Frontal cortex (tissue), 4 donors: ENCODE results near the gene KRTAP19-8. TPM values are rescaled to one million over a fixed set of nuclear protein-coding genes. Genes with fewer than 3 reads are reported as not detected.

Experiments
- DNase-seq, 2 donors: peaks; one replicate each; pipeline ENCODE4 v3.0.0; 2012; ENCODE audit warnings: low spot score in 2 of 2
- FAIRE-seq: peaks from 2 replicates; lab custom pipeline; 2012; peaks lifted over from hg19 to GRCh38; lab: Jason Lieb, UNC
- total RNA-seq: library from RNA; depleted of rRNA; stranded (reverse); fragments of >200 nt; gene quantifications from one replicate; pipeline ENCODE4 v1.2.3, GENCODE V29; 2014
- donor health status: control.
- donor health status: control.
- donor health status: control.

The KRTAP19-8 gene
- not detected for total RNA-seq

- no peak for DNase-seq
- no peak for FAIRE-seq
Observed at GRCh38 chr21:31038376-31038775, at the start of gene KRTAP19-8. TSS of gene KRTAP19-8 (minus strand) at chr21:31038476. CDS start at chr21:31038443, 33 bp downstream.

DNA sequence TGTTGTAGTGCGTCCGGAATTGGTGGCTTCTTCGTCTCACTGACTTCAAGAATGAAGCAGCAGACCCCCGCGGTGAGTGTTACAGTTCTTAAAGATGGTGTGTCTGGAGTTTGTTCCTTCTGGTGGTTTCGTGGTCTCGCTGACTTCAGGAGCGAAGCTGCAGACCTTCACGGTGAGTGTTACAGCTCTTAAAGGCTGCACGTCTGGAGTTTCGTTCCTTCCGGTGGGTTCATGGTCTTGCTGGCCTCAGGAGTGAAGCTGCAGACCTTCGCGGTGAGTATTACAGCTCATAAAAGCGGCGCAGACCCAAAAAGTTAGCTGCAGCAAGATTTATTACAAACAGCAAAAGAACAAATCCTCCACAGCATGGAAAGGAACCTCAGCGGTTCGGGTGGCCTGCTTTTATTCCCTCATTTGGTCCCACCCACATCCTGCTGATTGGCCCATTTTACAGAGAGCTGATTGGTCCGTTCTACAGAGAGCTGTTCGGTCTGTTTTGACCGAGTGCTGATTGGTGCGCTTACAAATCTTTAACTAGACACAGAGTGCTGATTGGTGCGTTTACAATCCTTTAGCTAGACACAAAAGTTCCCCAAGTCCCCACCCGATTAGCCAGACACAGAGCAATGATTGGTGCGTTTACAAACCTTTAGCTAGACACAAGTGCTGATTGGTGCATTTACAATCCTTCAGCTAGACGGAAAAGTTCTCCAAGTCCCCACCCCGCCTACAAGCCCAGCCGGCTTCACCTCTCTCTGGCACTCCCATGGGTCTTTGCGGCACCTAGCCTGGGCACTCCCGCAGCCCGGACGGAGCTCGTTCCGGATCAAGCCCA lies 49.6 kb upstream of the KRTAP19-8 start:
- FAIRE-seq = no peak
- no peak for DNase-seq

GRCh38 chr21:31084689-31085088 lies 46.4 kb upstream of the KRTAP19-8 start:
- no peak for FAIRE-seq

DNA sequence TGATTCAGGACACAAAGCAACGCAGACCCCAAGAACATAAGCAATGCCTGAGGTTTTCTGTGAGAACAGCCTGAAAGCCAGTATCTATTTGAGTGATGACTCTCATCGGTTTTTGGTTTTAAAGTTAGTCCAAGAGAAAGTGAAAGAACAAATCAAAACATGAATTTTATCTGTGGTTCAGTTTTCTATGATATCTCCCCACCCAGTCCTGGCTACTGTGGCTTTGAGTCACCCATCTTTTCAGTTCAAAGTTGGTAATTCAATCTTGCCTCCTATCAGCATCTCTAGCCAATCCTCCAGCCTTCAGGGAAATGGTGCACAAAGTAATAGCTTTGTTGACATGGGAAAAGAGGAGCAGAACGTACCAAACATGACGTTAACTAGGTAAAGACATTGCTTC lies 40.5 kb upstream of the KRTAP19-8 start:
- FAIRE-seq (no peak), DNase-seq (no peak)

More at GRCh38 chr21:31084689-31085088, 46.4 kb upstream of the KRTAP19-8 start:
- no peak for DNase-seq

DNA sequence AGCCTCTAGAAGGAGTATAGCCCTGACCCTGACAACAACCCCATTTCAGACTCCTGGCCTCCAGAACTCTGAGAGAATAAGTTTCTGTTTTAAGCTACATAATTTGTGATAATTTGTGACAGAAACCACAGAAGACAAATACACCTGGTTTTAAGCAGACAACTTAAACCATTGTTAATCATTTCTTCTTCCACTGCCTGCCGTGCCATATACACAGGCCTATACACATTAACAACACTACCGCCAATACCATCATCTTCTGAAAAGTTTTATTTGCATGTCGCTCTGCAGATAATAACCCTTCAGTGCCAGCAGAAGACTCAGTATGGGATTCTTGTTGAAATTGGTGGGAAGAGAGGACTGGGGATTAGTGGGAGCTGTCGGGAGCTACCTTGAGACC lies 39.9 kb upstream of the KRTAP19-8 start:
- FAIRE-seq = no peak
- DNase-seq = no peak

GRCh38 chr21:31075848-31076247 lies 37.6 kb upstream of the KRTAP19-8 start:
- DNase-seq = no peak

GRCh38 chr21:31072533-31072932 lies 34.3 kb upstream of the KRTAP19-8 start:
- DNase-seq = no peak
- FAIRE-seq = no peak

More at GRCh38 chr21:31075848-31076247, 37.6 kb upstream of the KRTAP19-8 start:
- no peak for FAIRE-seq

DNA sequence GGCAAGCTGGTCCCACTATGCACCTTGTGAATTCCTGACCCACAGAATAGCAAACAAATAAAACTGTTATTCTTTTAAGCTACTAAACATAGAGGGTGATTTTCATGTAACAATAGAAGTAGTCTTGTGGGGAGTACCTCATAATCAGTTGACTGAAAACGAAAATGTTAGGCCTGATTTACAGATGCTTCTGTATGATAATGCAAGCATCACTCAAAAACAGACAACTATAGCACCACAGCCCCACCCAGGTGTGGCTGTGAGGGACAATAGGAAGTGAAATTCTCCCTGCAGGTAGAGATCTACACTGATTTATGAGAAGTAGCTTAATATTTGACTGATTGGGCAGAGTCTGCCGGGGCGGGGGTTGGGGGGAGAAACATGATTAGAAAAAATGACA lies 26.5 kb upstream of the KRTAP19-8 start:
- no peak for FAIRE-seq
- DNase-seq = no peak

DNA sequence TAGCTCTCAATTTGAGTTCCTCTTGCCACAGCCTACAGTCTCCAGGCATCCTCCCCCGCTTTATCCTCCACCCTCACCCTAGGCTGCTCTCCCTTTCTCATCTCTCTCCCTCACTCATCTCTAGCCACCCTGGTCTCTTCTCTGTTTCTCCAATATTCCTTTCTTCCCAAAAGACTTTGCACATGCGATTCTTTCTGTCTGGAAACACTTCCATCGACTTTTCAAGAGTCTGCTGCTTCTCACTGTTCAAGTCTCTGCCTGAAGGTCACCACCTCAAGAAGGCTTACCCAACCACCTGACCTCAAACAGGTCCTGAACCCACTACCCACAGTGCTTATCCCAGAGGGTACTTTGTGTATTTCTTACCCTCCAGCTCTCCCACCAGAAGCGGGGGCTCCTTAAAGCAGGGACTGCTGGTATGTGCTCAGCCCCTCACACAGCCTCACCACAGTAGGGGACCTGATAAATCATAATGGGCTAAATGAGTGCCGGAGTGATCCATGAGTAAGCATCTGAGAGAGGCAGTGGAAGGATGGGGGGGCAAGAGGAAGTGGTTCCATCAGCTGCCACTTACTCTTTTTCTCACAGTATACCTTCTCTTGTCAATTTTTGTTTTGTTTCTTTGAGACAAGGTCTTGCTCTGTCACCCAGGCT lies 14.3 kb upstream of the KRTAP19-8 start:
- no peak for DNase-seq
- FAIRE-seq = no peak

DNA sequence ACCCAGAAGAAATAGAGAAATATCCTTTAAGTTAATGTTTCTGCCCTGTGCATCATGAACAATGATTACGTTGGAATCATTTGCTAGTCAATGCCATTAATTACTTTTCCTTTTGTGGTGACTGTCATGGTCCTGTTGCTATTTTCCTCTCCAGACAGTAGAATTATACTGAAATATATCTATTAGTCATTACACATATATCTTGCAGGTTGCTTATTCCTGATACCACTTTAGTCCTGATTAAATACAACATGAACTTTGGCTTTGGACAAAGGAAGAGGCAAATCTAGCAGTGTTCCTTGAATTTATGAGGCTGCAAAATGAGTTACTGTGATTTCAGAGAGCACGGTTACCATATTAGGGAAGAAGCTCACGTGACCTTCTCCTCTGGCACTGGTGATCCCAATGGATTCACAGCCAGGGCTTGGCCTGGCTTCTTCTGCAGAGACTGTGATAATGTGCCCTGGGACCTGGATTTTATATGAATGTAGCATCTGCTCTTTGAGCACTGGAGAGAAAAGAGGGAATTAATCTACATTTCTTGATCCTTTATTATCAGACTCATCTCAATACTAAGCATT lies 12.4 kb upstream of the KRTAP19-8 start:
- no peak for FAIRE-seq

DNA sequence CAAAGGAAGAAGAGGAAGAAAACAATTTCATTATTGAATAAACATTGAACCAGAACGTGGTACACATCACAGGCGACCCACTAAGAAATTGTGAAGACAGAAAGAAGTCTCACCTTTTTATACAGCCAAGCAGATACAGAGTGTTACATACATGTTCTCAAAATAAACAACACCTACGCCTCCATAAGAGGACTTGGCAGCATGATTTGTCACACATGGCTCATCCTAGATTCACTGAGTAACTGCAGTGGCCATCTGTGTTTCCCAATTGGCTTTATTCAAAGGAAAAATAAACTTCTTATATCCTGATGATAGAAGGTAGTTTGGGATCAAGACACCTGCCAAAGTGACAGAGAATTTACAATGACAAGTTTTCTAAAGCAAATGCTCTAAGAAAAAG lies 7.6 kb upstream of the KRTAP19-8 start:
- DNase-seq (no peak), FAIRE-seq (no peak)

More for the DNA sequence above, 12.4 kb upstream of the KRTAP19-8 start:
- no peak for DNase-seq

GRCh38 chr21:31043471-31043870 lies 5.2 kb upstream of the KRTAP19-8 start:
- FAIRE-seq (no peak), DNase-seq (no peak)

DNA sequence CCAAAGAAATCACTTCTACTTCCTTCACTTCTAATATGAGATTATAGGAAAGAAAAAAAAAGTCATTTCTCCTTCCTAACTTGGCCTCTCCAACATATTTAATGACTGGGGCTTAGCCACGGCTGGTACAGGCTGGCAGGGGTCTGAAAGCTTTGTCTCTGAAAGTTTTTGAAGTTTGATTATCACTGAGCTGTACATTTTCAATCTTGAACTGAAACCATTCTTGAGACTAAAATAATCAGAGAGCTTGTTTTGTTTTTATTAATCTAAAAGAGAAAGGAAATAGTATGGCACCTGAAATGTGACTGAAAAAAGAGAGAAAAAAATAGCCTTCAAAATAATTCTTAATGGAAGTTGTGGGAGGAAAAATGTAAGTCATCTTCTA lies 3.8 kb upstream of the KRTAP19-8 start:
- DNase-seq (no peak), FAIRE-seq (no peak)

DNA sequence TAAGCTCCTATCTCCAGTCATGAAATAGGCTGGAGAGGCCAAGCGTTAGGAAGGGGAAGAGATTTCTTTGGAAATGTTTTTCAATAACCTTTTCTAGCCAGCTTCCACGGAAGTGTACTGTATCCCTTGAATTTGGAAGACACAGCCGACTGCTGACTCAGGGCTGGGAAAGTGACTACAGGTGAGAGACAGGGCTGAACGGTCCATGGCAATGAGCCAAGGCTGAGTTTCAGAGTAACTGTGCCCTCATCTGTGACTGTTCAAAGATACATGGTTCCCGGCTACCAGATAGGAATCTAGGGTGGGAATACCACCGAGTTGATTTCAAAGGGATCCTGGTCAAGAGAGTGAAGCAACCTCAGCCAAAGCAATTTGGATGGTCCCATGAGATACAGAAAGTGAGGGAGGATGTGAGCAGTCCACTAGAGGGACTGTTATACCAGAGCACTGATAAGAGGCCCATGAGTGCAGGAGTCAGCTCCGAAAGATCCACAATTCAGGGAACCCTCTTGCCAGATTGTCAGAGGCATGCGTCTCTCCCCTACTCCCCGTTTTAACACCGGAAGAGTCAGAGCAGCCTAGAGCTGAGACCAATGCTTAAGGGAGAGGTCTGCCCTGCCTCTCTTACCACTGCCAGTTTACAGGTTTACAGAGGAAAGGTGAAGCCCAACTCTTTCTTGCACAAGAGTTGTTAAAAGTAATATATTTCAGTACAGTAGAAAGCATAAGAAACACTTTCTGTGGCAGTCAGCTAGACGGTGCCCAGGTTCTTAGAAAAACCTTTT lies 3.2 kb upstream of the KRTAP19-8 start:
- FAIRE-seq (no peak), DNase-seq (no peak)

GRCh38 chr21:31034378-31034777 lies 3.9 kb downstream of the KRTAP19-8 start:
- no peak for FAIRE-seq
- no peak for DNase-seq

DNA sequence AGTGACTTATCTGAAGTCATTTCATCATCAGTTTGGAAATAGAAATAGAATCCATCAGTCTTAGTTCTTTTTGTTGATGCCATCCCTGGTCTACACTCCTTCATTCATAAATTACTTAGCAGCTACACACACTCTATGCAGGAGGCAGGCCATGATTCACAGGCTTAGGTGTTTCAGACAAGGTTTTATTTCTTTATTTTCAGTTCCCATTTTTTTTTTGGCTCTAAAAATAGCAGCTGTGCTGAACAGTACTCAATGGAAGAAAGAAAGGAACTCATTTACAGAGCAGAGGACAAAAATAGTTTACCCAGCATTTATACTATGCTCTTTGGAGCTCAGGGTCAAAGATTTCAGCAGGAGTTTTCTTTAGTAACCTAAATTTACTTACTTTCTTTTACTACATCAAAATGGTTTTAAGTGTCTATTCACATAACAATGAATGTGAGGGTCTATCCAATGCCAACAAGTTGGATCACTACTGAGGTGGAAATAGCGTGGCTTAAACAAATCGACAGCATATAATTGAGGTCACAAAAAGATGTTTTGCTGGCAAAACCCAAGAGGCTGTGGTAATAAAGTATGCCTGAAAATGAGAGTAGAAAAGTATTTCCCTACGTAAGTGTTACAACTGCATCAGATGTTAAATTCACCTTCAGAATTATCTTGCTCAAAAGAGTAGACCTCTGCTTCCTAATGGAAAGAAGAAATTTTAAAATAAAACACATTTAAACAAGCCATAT lies 7.7 kb downstream of the KRTAP19-8 start:
- no peak for FAIRE-seq
- DNase-seq = no peak

- no peak for DNase-seq
- FAIRE-seq = no peak
Observed at GRCh38 chr21:31023680-31024079, 14.6 kb downstream of the KRTAP19-8 start.

DNA sequence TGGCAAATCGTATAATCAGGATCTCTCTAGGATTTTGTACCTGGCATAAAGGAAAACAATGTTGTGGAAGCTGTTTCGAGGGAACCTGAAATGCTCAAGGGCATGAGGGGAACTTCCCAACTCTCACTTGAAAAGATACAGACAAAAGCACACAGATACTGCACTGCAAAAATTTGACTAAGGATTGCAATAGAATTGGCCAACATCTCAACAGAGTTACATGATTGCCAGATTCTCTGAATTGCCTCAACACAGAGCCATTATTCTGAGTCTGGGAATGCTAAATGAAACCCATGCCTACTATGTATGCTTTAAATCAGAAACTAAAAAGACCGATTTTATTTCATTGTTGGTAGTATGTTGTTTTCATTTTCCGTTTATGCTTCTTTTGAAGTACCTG lies 16.0 kb downstream of the KRTAP19-8 start:
- FAIRE-seq (no peak), DNase-seq (no peak)

GRCh38 chr21:31018232-31018631 lies 20.0 kb downstream of the KRTAP19-8 start:
- DNase-seq = no peak
- FAIRE-seq = no peak

DNA sequence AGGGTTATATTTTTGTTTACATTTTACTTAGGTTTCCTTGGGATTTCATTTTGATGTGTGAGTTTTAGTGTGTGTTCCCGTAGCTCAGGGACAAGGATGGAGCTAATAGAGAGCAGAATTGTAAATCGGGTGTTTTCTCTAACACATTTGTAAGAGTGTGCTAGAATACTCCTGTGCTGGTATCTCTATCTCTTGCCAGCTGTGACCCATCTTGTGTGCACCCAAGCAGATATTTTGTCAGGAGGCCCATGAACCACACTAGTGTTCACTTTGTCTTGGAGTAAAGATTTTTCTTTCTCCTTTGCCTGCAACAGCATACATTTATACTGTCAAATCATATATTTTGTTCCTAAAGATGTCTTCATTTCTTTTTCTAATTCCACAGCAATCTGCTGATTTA lies 23.4 kb downstream of the KRTAP19-8 start:
- no peak for FAIRE-seq

More for the DNA sequence above, 23.4 kb downstream of the KRTAP19-8 start:
- DNase-seq = no peak
